HepG2 (cell line): ENCODE measurements around the gene SIRT7. TPM values are rescaled to one million over a fixed set of nuclear protein-coding genes. Genes with fewer than 3 reads are reported as not detected.

Source experiments
- HOXA7 ChIP-seq: sonication (generic); formaldehyde crosslinking; IDR thresholded peaks from 2 replicates; pipeline ENCODE4 v1.8.1; 2022; ENCODE audit warnings: mild to moderate bottlenecking, missing genetic modification reagents, moderate library complexity
- MAX ChIP-seq: IDR thresholded peaks from 2 replicates; pipeline ENCODE4 v1.6.1; 2012; ENCODE audit warnings: inconsistent platforms
- MNT ChIP-seq: fragments of 450-650 bp; IDR thresholded peaks from 2 replicates; pipeline ENCODE4 v1.6.1; 2016
- POLR2A ChIP-seq, 2 experiments: IDR thresholded peaks; 2 replicates each; pipeline ENCODE4 v1.6.1; 2011; ENCODE audit warnings: low read depth in 2 of 2, low read length in 2 of 2, mild to moderate bottlenecking in 1 of 2, moderate library complexity in 1 of 2; ENCODE audit not compliant: insufficient read depth in 1 of 2
- RBFOX2 ChIP-seq: fragments of 200-400 bp; formaldehyde crosslinking; IDR thresholded peaks from 2 replicates; pipeline ENCODE4 v1.6.1; 2017; ENCODE audit warnings: low read depth, mild to moderate bottlenecking, low read length
- SRSF1 ChIP-seq: fragments of 200-400 bp; formaldehyde crosslinking; optimal IDR thresholded peaks from 2 replicates; pipeline ENCODE3; 2017; ENCODE audit warnings: mild to moderate bottlenecking, low read depth, low read length, moderate library complexity
- STAT6 ChIP-seq: sonication (generic); formaldehyde crosslinking; IDR thresholded peaks from 2 replicates; pipeline ENCODE4 v1.4.0; 2020; ENCODE audit warnings: missing genetic modification reagents, mild to moderate bottlenecking, borderline replicate concordance
- TFDP2 ChIP-seq: sonication (generic); formaldehyde crosslinking; IDR thresholded peaks from 2 replicates; pipeline ENCODE4 v1.4.0; 2020; ENCODE audit warnings: missing genetic modification reagents
- ZBED4 ChIP-seq: sonication (generic); formaldehyde crosslinking; IDR thresholded peaks from 2 replicates; pipeline ENCODE4 v1.4.0; 2020; ENCODE audit warnings: missing genetic modification reagents, borderline replicate concordance
- ZBTB46 ChIP-seq: sonication (generic); formaldehyde crosslinking; IDR thresholded peaks from 2 replicates; pipeline ENCODE4 v1.4.0; 2020; ENCODE audit warnings: mild to moderate bottlenecking, missing genetic modification reagents, borderline replicate concordance
- ZNF562 ChIP-seq: sonication (generic); formaldehyde crosslinking; IDR thresholded peaks from 2 replicates; pipeline ENCODE4 v1.8.0; 2022; ENCODE audit warnings: missing genetic modification reagents, borderline replicate concordance
- ZNF563 ChIP-seq: sonication (generic); formaldehyde crosslinking; IDR thresholded peaks from 2 replicates; pipeline ENCODE4 v1.8.0; 2022; ENCODE audit warnings: mild to moderate bottlenecking, moderate library complexity, missing genetic modification reagents
- ZNF597 ChIP-seq: sonication (generic); formaldehyde crosslinking; IDR thresholded peaks from 2 replicates; pipeline ENCODE4 v1.5.0; 2020; ENCODE audit warnings: missing genetic modification reagents
- ZNF768 ChIP-seq: sonication (generic); formaldehyde crosslinking; IDR thresholded peaks from 2 replicates; pipeline ENCODE4 v1.4.0; 2020; ENCODE audit warnings: missing genetic modification reagents
- polyA plus RNA-seq, 8 experiments: library from polyadenylated mRNA; depleted of rRNA in 3 of 8; stranded (reverse) in 7 of 8; unstranded in 1 of 8; fragments of >200 nt; fragmentation: Illumina TruSeq in 4 of 8; extraction: Trizol in 4 of 8; gene quantifications; 2 replicates each; pipeline versions ENCODE4 v1.2.1 to v1.2.3, GENCODE V29; 2011 to 2016; ENCODE audit warnings: low read depth in 4 of 8, missing spikeins in 1 of 8, mixed read lengths in 1 of 8; ENCODE audit not compliant: insufficient read depth in 1 of 8
- total RNA-seq, 5 experiments: library from RNA; depleted of rRNA; stranded (reverse); fragments of >200 nt; fragmentation: Illumina TruSeq; extraction: Trizol; gene quantifications; 2 replicates each; pipeline ENCODE4 v1.2.3, GENCODE V29; 2016; ENCODE audit warnings: low read depth in 1 of 5

SIRT7 gene
- total and polyA plus RNA-seq, 2 of the 13 experiments (the other 11 are each of a cell fraction or from before 2014, with no cell fraction given): 8.3 to 24.8 TPM

- TF ChIP-seq ZBTB46 (CRISPR knock-in tag): no peak
- TF ChIP-seq TFDP2 (CRISPR knock-in tag): no peak
- no peak for TF ChIP-seq ZNF597 (CRISPR knock-in tag)
- TF ChIP-seq ZNF768 (CRISPR knock-in tag): peak; percentile 18; the same call in 1 of the 2 replicates
- no peak for TF ChIP-seq SRSF1
- 0 out of 2 replicates have a peak, but pooled peaks have one; percentile 24 for TF ChIP-seq HOXA7
- peak in 1 of 2 experiments; percentile 18; a peak in 1 of 4 replicates for TF ChIP-seq POLR2A (IDR thresholded peaks at IDR 0.05; ENCODE audit: insufficient read depth in 1 of 2, low read depth in 2 of 2, low read length in 2 of 2)
- TF ChIP-seq ZNF562: 0 out of 2 replicates have a peak, but pooled peaks have one; percentile 12
- TF ChIP-seq MNT: 0 out of 2 replicates have a peak, but pooled peaks have one; percentile 20
- peak; percentile 56 for TF ChIP-seq RBFOX2
- 0 out of 2 replicates have a peak, but pooled peaks have one; percentile 21 for TF ChIP-seq MAX
- no peak for TF ChIP-seq ZBED4 (CRISPR knock-in tag)
- 0 out of 2 replicates have a peak, but pooled peaks have one; percentile 43 for TF ChIP-seq ZNF563 (CRISPR knock-in tag)
- no peak for TF ChIP-seq STAT6
Measured at GRCh38 chr17:81899514-81900166, 18.3 kb downstream of the SIRT7 start (continued).
